ENCODE data around the gene MAGI2.

MAGI2 gene

GRCh38 chr7:78039790-78040776 is 1413.4 kb downstream of the MAGI2 start:
- DNase-seq (ENCODE audit: low read depth in 2 of 2): peak in 1 of 2 donors; percentile 36

DNA sequence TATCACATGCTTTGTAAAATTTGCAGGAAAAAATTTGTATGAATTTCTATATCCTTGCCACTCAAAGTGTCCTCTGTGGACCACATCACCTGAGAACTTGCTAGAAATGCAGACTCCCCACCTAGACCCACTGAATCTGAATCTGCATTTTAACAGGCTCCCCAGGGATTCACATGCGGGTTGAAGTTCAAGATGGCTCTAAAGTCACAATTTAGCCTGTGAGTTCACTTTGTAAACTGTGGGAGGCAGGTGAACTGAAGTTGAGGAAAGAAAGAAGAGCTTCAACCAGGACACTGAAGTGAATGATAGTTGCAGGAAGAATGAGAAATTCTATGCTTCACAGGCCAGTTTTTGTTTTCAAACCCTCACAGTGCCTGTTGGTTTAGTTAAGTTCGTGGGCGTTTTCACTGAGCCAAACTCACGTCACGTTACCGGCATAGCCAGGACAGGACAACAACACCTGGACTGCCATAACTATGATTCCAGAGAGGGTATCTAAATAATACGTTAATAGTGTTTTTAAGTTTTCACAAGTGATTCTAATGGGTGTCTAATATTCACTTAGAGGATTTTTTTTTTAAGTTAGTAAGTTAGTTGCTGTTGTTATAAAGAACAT is 1414.9 kb downstream of the MAGI2 start:
- no peak for DNase-seq (ENCODE audit: low read depth in 2 of 2)

GRCh38 chr7:78037603-78038002 is 1415.9 kb downstream of the MAGI2 start:
- no peak for DNase-seq (ENCODE audit: low read depth in 2 of 2)

DNA sequence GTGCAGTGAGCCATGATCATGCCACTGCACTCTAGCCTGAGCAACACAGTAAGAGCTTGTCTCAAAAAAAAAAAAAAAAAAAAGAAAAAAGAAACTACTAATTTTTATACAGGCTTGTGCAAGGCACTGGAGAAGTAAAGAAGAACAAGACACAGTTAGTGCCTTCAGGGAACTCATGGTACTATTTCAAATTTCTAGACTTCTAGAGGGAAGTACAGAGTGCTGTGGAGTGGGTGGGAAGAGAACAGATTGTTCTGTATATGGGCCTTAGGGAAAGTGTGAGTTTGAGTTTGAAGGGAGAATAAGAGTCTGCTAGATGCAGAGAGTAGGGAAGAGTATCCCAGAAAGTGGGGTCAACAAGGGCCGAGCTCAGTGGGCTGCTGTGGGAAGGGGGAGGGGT is 1420.1 kb downstream of the MAGI2 start:
- DNase-seq (ENCODE audit: low read depth in 2 of 2): no peak

- no peak for DNase-seq (ENCODE audit: low read depth in 2 of 2)
These were observed 1427.0 kb downstream of the MAGI2 start for GRCh38 chr7:78026492-78026891.

- DNase-seq (ENCODE audit: low read depth in 2 of 2): no peak
These were observed 1428.9 kb downstream of the MAGI2 start for GRCh38 chr7:78024591-78024990.

DNA sequence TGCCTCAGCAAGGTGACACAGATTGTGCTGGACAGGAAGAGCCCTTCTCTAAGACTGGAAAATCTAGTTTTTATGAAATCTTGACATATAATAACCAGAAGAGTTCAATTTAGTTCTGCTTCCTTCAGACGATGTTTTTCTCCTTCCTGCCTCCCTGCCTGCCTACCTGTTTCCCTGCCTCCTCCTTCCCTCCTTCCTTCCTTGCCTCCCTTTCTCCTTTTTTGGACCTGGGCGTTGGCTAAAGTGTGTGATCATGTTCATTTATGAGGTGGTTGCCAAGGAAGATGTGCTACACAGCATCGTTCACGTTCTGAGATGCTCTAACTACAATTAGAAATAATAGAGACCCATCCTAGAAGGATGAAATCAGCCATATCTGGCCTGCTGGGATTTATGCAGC is 1430.3 kb downstream of the MAGI2 start:
- DNase-seq (ENCODE audit: low read depth in 2 of 2): no peak

DNA sequence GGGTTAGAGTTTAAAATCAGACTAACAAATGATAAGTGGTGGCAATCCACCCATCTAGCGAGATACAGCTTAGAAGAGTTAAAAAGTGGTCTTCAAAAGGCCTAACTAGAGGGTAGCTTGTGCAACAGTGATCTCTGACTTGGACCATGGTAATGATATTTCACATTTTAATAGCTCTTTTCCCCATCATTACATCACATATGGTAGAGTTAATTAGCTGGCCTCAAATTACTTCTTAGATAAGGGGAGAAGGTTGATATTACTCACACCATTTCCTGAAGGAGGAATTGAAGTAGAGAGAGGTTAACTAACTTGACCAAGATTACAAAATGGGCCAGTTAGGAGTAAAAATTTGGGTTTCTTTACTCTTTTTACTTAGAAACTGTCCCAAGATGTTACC is 1431.3 kb downstream of the MAGI2 start:
- no peak for DNase-seq (ENCODE audit: low read depth in 2 of 2)

DNA sequence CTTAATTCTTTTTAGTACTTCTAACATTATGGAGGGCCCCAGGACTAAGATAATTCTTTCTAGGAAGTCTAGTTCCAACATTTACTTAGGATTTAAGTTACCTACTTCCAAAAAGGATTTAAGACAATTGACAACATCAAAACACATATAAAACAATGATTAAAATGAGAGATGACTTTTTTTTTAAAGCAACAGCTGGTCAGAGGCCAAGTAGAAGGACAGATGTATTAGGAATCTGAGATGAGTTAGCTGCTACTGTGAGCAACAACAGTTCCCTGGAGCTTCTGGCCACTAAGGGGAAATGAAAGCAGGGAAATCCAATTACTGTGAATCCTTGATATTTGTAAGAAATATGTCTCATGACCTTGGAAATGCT is 1432.6 kb downstream of the MAGI2 start:
- DNase-seq (ENCODE audit: low read depth in 2 of 2): no peak

DNA sequence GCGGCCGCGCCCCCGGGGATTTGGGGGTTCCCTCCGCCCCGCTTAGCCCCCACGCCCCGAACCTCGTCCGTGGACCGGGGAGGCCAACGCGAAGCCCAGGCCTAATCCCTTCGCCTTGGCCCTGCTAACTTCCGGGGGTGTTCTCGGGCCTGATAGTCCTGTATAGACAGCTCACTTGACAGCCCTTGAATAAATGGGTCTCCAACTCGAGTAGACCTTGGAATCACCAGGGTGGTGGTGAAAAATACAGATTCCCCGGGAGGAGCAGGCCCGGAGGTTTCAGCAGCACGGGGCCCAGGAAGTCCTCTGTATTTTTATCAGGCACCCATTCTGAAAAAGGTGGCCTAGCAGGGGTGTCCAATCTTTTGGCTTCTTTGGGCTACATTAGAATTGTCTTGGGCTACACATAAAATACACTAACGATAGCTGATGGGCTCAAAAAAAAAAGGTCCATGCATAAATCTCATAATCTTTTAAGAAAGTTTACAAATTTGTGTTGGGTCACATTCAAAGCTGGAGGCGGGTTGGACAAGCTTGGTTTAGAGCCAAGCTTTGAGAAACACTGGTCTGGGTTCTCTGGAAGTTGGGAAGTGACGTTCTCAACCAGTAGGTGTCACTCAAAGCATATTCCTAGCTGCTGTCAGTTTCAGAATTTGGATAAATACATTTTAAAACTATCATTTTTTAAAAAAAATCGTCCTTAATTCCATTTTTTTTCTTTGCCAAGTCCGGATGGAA is 1433.2 kb downstream of the MAGI2 start:
- DNase-seq (ENCODE audit: low read depth in 2 of 2): peak in 1 of 2 donors; percentile 11

GRCh38 chr7:78019447-78020135 is 1433.9 kb downstream of the MAGI2 start:
- peak; percentile 46 to 53 for DNase-seq (ENCODE audit: low read depth in 2 of 2)

GRCh38 chr7:78018641-78019446 is 1434.6 kb downstream of the MAGI2 start:
- no peak for DNase-seq (ENCODE audit: low read depth in 2 of 2)

DNA sequence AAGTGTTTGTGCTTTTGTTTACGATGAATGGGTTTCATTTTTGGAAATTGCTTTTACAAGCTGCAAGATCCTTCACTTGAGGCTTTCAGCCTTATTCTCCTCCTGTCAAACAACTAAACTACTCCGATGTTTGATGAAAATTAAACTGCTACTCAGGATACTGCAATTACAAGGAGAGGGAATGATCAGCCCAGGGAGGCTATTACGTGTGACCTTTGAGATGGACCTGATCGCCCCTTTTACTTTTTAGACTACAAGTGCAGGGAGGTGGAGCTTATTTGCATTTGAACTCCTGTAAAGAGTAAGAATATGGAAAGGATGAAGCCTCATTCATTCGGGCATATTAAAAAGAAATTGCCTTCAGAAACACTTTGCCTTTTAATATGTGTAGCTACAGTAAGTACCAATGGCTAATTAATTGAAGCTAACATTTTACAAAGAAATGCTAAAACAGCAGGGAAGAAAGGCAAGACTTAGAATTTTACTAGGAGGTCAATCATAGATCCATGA is 1435.8 kb downstream of the MAGI2 start:
- DNase-seq (ENCODE audit: low read depth in 2 of 2): no peak

GRCh38 chr7:78015574-78016260 is 1437.8 kb downstream of the MAGI2 start:
- DNase-seq (ENCODE audit: low read depth in 2 of 2): no peak

DNA sequence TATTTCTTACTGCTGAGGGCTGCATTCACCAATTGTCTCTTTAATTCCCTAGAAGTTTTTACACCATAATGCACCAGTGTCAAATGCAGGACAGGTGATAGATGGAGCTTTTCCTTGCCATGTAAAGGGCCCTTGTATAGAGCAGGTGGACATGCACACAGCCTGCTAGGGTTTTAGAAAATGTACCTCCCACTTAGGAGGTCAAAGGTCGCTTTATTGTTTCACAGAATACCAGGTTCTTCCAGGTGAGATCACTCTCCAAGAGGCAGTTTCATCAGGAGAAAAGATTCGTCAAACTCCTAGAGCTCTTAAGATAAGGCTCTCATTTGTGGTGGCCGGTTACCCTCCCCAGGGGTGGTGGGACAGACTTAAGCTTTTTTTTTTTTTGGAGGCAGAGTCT is 1439.1 kb downstream of the MAGI2 start:
- no peak for DNase-seq (ENCODE audit: low read depth in 2 of 2)

DNA sequence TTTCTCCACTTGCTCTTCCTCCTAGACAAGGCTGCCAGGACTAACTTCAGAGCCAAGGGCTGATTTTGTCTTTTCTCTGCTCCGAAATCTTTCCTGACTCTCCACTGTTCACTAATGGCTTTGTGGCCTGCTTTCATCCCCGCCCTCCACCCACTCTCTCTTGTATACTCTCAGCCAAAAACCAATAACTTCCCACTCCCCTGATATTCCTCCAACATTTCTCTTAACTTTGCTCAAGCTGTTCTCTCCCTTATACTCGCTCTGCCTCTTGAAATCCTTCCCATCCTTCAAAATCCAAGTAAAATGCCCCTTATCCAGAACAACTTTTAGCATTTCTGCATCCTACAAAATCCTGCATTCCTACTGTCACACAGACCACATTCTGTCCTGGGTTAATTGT is 1440.1 kb downstream of the MAGI2 start:
- DNase-seq (ENCODE audit: low read depth in 2 of 2): no peak

DNA sequence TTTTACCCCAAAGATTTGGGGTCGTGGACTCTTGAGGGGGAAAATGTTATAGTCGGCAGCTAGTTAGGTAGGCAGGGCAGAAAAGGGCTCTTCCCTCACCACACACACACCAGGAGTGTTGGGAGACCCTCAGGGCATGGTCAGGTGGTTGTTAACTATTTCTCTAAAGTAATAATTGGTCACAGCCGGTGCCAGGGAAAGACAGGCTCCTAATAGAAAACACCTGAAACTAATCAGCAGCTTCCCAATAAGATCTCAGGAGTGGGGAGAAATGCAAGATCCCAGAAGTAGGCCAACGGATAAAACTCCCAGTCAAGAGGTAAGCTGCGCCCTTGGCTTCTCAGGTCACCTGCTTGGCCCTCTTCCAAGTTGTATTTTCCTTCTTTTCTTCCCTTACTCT is 1441.8 kb downstream of the MAGI2 start:
- no peak for DNase-seq (ENCODE audit: low read depth in 2 of 2)

GRCh38 chr7:78007231-78007630 is 1446.2 kb downstream of the MAGI2 start:
- DNase-seq (ENCODE audit: low read depth in 2 of 2): no peak

- DNase-seq (ENCODE audit: low read depth in 2 of 2): no peak
These were observed 1447.3 kb downstream of the MAGI2 start for GRCh38 chr7:78006063-78006755.

DNA sequence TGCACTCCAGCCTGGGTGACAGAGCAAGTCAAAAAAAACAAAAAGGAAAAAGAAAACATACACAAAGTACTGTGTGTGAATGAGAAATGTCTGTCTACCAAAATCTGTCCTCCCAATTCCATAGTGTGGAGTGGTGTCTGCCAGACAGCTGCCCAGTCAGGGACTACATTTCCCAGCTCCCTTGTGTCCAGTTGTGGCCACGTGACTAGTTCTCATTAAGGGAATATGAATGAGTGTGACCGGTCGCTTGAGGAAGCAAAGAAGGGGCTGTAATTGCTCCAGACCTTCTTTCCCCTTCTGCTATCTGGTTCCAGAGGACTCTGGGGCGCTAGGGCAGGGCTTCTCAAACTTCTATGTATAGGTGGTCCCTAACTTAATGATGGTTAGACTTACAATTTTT is 1450.8 kb downstream of the MAGI2 start:
- no peak for DNase-seq (ENCODE audit: low read depth in 2 of 2)
